ENCODE data around the gene ZNF618.
"Not testable (repeated sequence)": the region's sequence is repeated elsewhere in the genome, so short reads cannot be mapped to it uniquely, and the experiment has no call there.

The ZNF618 gene

DNA sequence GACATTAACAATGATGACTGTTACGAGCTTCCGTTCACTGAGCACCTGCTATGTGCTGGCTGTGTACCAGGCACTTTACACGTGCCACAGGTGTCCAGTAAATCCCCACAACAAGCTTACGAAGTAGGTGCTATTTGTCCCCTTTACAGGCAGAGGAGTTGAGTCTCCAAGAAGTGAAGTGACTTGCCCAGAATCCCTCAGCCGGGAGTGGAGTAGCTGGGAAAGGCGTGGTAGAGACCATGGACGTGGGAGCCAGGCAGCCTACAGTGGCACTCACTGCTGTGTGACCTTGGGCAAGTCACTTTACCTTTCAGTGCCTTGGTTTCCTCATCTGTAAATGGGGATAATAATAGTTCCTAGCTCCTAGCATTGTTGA lies 202.7 kb downstream of the ZNF618 start:
- Histone ChIP-seq H3K27me3 (ENCODE audit: insufficient read depth, low read length) (peaks cover 4% of the 10 kb centered on the region), H3K36me3 (ENCODE audit: insufficient read depth, low read length) (no peaks in the 10 kb centered on the region), H2AFZ (ENCODE audit: low read depth, low read length) (no peak overlapping the region), H3K4me1 (ENCODE audit: insufficient read depth, low read length) (no peaks in the 10 kb centered on the region), H3K4me3 (ENCODE audit: low read length) (no peak overlapping the region), H3K9me3 (ENCODE audit: low read length) (peaks cover 3% of the 10 kb centered on the region)

- no peaks in the 10 kb centered on the region for H3K4me1 ChIP-seq (ENCODE audit: insufficient read depth, low read length)
- peaks cover 9% of the 10 kb centered on the region for H3K27me3 ChIP-seq (ENCODE audit: insufficient read depth, low read length)
- no peak overlapping the region for H3K4me3 ChIP-seq (ENCODE audit: low read length)
- no peak overlapping the region for H2AFZ ChIP-seq (ENCODE audit: low read depth, low read length)
- peaks cover 3% of the 10 kb centered on the region for H3K9me3 ChIP-seq (ENCODE audit: low read length)
- H3K36me3 ChIP-seq (ENCODE audit: insufficient read depth, low read length) = no peaks in the 10 kb centered on the region
These were observed 204.2 kb downstream of the ZNF618 start for GRCh38 chr9:114080195-114080772.

DNA sequence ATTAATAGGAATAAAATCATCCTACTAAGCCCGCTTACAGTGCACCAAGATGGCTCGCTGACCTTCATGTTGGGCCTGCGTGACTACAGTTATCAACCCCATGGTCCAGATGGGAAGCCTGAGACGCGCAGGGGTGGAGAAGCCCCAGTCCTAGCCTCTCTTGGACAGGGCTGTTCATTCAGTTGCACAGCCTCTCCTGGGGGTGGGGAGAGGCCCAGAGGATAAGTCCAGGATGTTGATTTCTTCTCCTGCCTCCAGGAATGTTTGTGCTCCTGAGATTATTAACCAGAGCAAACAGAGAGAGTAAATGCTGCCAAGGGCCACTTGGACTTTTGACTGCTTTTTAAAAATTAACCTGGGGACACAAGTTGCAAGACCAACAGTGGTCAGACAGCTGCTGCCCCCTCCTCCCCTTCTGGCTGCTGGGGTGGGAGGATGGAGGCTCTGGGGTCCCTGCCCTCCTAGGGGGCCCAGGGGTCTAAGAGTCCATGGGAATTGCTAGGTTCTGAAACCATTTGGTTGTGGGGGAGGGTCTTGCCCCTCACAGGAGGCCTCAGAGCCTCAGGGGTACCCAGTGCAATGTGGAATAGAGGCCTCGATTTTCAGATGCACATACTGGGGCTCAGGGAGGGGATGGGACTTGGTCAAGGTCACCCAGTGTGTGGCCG lies 204.8 kb downstream of the ZNF618 start:
- Histone ChIP-seq H3K4me3 (ENCODE audit: low read length) (no peak overlapping the region), H3K4me1 (ENCODE audit: insufficient read depth, low read length) (no peaks in the 10 kb centered on the region), H2AFZ (ENCODE audit: low read depth, low read length) (no peak overlapping the region), H3K36me3 (ENCODE audit: insufficient read depth, low read length) (no peaks in the 10 kb centered on the region), H3K27me3 (ENCODE audit: insufficient read depth, low read length) (peaks cover 15% of the 10 kb centered on the region), H3K9me3 (ENCODE audit: low read length) (peaks cover 3% of the 10 kb centered on the region)

- peaks cover 20% of the 10 kb centered on the region for H3K27me3 ChIP-seq (ENCODE audit: insufficient read depth, low read length)
- H3K9me3 ChIP-seq (ENCODE audit: low read length) = peaks cover 3% of the 10 kb centered on the region
- no peak overlapping the region for H3K4me3 ChIP-seq (ENCODE audit: low read length)
- no peaks in the 10 kb centered on the region for H3K4me1 ChIP-seq (ENCODE audit: insufficient read depth, low read length)
- H2AFZ ChIP-seq (ENCODE audit: low read depth, low read length) = no peak overlapping the region
- no peaks in the 10 kb centered on the region for H3K36me3 ChIP-seq (ENCODE audit: insufficient read depth, low read length)
These were observed 205.4 kb downstream of the ZNF618 start for GRCh38 chr9:114081441-114082016.

DNA sequence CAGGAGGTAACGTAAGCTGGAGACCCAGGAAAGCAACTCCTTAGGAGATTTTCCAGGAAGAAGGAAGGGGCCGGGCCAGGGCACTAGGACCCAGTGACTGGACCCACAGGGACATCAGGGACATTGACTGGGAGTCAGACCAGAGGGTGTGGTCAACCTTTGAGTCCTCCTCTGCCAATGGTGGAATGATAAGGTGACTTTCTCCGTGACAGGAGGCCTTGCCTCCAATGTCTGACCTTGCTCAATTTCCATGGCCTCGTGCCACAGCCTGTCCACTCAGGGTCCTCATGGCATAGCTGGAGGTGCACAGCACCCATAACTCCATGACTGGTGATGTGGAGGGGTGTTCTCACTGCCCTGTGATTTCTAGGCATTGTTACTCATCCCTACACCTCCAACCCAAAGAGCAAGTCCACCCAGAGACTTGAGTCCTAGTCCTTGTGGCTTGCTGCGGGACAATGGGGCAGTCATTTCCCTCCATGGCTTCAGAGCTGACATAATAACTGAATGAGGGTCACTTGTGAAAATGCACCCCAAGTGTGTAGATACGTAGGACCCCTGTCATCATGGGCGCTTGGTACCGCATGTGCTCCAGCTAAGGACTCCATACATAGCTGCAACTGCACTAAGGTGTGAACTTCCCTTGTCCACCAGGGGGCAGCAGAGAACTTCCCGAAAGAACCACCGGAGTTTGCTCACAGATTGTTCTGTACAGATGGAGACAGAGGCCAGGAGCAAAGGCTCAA lies 206.1 kb downstream of the ZNF618 start:
- H3K36me3 ChIP-seq (ENCODE audit: insufficient read depth, low read length) = no peaks in the 10 kb centered on the region
- H3K4me1 ChIP-seq (ENCODE audit: insufficient read depth, low read length) = no peaks in the 10 kb centered on the region
- no peak overlapping the region for H3K4me3 ChIP-seq (ENCODE audit: low read length)
- H2AFZ ChIP-seq (ENCODE audit: low read depth, low read length) = no peak overlapping the region
- peaks cover 3% of the 10 kb centered on the region for H3K9me3 ChIP-seq (ENCODE audit: low read length)
- H3K27me3 ChIP-seq (ENCODE audit: insufficient read depth, low read length) = peaks cover 18% of the 10 kb centered on the region

DNA sequence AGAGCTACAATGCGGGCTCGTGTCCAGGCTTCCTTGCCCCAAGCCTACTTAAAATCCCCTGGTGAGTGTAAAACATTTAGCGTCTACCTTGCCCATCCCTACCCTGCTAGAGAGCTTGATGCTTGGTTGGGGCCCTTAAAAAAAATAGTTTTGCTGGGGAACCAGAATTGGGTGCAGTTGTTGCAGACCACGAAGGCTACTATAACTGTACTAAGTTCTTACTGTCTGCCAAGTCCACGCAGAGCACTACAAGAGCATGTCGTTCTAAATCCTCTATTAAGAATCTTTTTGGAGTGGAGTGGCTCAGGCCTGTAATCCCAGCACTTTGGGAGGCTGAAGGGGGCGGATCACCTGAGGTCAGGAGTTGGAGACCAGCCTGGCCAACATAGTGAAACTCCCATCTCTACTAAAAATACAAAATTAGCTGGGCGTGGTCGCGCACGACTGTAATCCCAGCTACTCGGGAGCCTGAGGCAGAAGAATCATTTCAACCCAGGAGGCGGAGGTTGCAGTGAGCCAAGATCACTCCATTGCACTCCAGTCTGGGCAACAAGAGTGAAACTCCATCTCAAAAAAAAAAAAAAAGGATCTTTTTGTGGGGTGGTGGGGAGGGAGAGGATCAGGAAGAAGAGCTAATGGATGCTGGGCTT lies 206.8 kb downstream of the ZNF618 start:
- H3K4me3 ChIP-seq (ENCODE audit: low read length); H3K36me3 ChIP-seq (ENCODE audit: insufficient read depth, low read length); H3K4me1 ChIP-seq (ENCODE audit: insufficient read depth, low read length); H3K9me3 ChIP-seq (ENCODE audit: low read length); H2AFZ ChIP-seq (ENCODE audit: low read depth, low read length): not testable (repeated sequence)
- peaks cover 23% of the 10 kb centered on the region for H3K27me3 ChIP-seq (ENCODE audit: insufficient read depth, low read length)

DNA sequence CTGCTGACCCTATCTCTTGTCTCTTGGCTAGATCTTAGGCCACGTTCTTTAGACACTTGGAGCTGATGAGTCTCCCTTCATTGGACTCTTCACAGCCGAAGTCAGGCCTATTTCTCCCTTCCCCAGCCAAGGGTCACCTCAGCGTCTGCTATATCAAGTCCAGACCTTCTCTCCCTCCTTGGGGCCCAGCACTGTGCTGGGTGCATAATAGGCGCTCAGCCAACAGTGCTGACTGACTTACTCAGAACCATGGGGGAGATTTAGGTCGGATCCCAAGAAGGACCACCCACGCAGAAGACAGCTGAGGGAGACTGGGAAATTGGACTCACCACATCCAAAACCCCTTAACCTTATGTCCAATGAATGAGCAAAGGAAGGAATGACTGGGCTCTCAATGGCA lies 207.6 kb downstream of the ZNF618 start:
- no peaks in the 10 kb centered on the region for H3K36me3 ChIP-seq (ENCODE audit: insufficient read depth, low read length)
- no peak overlapping the region for H3K4me3 ChIP-seq (ENCODE audit: low read length)
- peaks cover 25% of the 10 kb centered on the region for H3K27me3 ChIP-seq (ENCODE audit: insufficient read depth, low read length)
- no peaks in the 10 kb centered on the region for H3K4me1 ChIP-seq (ENCODE audit: insufficient read depth, low read length)
- H3K9me3 ChIP-seq (ENCODE audit: low read length) = peaks cover 3% of the 10 kb centered on the region
- no peak overlapping the region for H2AFZ ChIP-seq (ENCODE audit: low read depth, low read length)

DNA sequence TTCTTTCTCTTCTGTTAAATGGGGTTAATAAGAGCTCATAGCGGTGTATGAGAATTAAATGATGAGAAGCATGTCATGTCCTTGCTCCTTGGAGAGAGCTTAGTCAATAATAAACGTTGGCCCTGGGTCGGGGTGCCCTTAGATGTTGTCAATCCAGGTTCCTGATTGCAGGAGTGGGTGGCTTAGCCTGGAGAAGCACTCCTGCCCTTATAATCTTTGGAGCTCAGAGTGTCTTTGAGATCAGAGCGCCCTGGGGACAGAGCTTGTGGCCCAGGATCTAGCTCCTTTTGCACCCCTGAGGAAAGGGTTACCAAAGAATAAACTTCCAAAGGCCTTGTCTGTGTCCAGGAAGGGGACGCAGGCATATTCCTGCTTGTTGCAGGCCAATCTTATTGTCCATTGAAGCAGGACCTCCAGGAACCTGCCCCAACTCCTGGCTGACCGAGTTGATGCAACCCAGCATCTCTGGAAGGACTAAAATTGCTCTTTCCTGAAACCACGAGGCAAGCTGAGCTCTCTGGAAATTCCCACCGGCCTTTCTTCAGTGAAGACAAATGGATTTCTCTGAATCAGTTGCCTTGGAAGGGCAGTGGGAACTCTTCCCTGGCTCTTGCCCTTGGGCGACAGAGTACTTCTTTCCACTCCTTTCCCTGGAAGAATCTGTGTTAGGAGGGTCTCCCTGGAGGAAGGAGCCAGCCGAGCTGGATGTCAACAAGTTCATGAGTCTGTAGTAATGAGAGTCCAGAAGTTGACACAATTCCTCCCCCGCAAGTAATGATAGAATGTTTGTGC lies 208.4 kb downstream of the ZNF618 start:
- H3K4me3 ChIP-seq (ENCODE audit: low read length) = no peak overlapping the region
- H3K9me3 ChIP-seq (ENCODE audit: low read length) = peaks cover 3% of the 10 kb centered on the region
- H3K4me1 ChIP-seq (ENCODE audit: insufficient read depth, low read length) = no peaks in the 10 kb centered on the region
- peaks cover 25% of the 10 kb centered on the region for H3K27me3 ChIP-seq (ENCODE audit: insufficient read depth, low read length)
- no peaks in the 10 kb centered on the region for H3K36me3 ChIP-seq (ENCODE audit: insufficient read depth, low read length)
- H2AFZ ChIP-seq (ENCODE audit: low read depth, low read length) = no peak overlapping the region

DNA sequence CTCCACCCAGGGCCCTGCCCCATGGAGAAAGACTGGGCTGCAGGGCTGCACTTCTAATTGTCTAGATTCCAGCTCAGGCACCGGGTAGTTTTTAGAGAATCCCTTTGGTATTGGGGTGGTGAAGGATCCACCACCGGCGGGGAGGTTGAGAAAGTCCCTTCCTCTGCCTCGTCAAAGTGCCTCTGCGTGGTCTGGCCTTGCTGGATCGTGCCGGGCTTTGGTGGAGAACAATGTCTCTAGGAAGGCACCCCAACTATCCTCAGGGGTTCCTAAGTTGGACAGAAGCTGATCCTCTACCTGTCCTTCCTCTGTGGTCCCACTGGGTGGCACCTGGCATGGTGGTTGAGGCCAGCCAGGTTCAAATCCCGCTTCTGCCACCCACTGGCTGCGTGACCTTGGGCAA lies 209.3 kb downstream of the ZNF618 start:
- H2AFZ ChIP-seq (ENCODE audit: low read depth, low read length) = no peak overlapping the region
- H3K27me3 ChIP-seq (ENCODE audit: insufficient read depth, low read length) = peaks cover 23% of the 10 kb centered on the region
- H3K36me3 ChIP-seq (ENCODE audit: insufficient read depth, low read length) = no peaks in the 10 kb centered on the region
- no peaks in the 10 kb centered on the region for H3K4me1 ChIP-seq (ENCODE audit: insufficient read depth, low read length)
- H3K9me3 ChIP-seq (ENCODE audit: low read length) = no peaks in the 10 kb centered on the region
- no peak overlapping the region for H3K4me3 ChIP-seq (ENCODE audit: low read length)

DNA sequence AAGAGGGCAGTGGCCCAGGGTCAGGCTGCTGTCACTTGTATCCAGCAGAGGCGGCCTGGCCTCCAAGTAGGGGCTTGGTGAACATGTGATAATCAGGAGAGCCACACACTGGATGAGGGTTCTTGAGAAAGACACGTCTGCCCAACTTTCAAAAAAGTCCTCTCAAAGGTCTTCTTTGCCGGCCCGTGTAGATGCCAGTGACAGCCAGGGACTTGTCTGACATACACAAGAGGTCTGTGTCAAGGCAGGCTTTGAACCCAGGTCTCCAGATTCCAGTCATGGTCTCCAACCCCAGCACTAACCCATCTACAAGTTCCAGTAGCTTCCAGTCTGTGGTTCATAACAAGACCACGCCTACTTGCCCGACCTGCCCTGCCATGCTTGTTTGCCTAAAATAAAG lies 209.9 kb downstream of the ZNF618 start:
- Histone ChIP-seq H3K4me3 (ENCODE audit: low read length) (no peak overlapping the region), H3K4me1 (ENCODE audit: insufficient read depth, low read length) (no peaks in the 10 kb centered on the region), H3K36me3 (ENCODE audit: insufficient read depth, low read length) (no peaks in the 10 kb centered on the region), H3K9me3 (ENCODE audit: low read length) (no peaks in the 10 kb centered on the region), H2AFZ (ENCODE audit: low read depth, low read length) (no peak overlapping the region), H3K27me3 (ENCODE audit: insufficient read depth, low read length) (peaks cover 23% of the 10 kb centered on the region)

DNA sequence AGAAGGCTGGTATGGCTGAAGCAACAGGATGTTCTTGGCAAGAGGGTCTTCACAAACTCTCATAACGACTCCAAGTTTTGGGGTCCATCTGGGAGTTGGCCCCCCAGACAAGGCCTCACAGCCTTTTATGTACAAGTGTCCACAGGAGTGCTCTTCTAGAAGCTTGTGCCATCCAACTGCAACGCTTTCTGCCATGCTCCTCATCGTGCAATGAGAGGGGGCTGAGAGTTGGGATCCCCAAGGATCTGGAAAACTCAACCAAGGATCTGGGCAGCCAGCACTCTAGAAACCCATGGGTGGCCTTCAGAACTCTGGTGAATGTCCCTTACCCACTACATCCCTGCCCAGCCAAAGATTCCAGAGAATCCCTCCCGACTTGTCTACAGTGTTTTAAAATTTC lies 210.5 kb downstream of the ZNF618 start:
- Histone ChIP-seq H3K4me1 (ENCODE audit: insufficient read depth, low read length) (no peaks in the 10 kb centered on the region), H3K9me3 (ENCODE audit: low read length) (no peaks in the 10 kb centered on the region), H3K27me3 (ENCODE audit: insufficient read depth, low read length) (peaks cover 23% of the 10 kb centered on the region), H3K36me3 (ENCODE audit: insufficient read depth, low read length) (no peaks in the 10 kb centered on the region), H2AFZ (ENCODE audit: low read depth, low read length) (no peak overlapping the region), H3K4me3 (ENCODE audit: low read length) (no peak overlapping the region)

- H3K9me3 ChIP-seq (ENCODE audit: low read length) = no peaks in the 10 kb centered on the region
- H3K27me3 ChIP-seq (ENCODE audit: insufficient read depth, low read length) = peaks cover 23% of the 10 kb centered on the region
- no peak overlapping the region for H2AFZ ChIP-seq (ENCODE audit: low read depth, low read length)
- no peak overlapping the region for H3K4me3 ChIP-seq (ENCODE audit: low read length)
- H3K36me3 ChIP-seq (ENCODE audit: insufficient read depth, low read length) = no peaks in the 10 kb centered on the region
- no peaks in the 10 kb centered on the region for H3K4me1 ChIP-seq (ENCODE audit: insufficient read depth, low read length)
These were observed 211.6 kb downstream of the ZNF618 start for GRCh38 chr9:114087721-114088120.
